ENCODE measurements around the gene DMXL2. TPM values are rescaled to one million over a fixed set of nuclear protein-coding genes. Genes with fewer than 3 reads are reported as not detected.

DMXL2 gene
- total and polyA plus RNA-seq, 9 of the 15 experiments (the other 6 are each of a cell fraction or from before 2014, with no cell fraction given), result 9.3 to 57.7 (median 30.7) TPM

DNA sequence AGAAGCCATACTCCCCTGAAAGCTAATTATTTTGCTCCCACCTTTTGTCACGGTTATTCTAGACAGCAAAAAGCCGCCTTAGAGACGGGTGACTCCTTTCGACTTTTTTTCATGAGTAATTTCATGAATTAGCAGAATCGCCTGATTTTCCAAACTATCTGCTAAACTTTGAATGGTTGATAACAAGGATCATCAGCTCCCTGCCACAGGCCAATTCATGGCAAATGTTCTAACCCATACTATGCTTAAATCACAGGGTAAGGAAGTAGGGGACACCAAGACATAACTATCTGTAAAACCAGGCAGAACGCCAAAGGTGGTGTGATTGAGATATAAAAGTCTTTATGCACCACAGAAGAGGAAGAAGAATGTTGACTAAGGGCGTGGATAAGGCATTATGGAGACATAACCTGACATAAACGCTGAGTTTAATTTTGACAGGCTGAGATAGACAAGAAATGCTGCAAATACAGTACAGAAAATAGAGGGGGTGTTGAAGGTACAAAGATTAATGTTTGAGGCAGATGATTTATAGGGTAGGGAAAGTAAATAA, 891 bp upstream of the DMXL2 start (continued):
- TF ChIP-seq, protein P1, sequence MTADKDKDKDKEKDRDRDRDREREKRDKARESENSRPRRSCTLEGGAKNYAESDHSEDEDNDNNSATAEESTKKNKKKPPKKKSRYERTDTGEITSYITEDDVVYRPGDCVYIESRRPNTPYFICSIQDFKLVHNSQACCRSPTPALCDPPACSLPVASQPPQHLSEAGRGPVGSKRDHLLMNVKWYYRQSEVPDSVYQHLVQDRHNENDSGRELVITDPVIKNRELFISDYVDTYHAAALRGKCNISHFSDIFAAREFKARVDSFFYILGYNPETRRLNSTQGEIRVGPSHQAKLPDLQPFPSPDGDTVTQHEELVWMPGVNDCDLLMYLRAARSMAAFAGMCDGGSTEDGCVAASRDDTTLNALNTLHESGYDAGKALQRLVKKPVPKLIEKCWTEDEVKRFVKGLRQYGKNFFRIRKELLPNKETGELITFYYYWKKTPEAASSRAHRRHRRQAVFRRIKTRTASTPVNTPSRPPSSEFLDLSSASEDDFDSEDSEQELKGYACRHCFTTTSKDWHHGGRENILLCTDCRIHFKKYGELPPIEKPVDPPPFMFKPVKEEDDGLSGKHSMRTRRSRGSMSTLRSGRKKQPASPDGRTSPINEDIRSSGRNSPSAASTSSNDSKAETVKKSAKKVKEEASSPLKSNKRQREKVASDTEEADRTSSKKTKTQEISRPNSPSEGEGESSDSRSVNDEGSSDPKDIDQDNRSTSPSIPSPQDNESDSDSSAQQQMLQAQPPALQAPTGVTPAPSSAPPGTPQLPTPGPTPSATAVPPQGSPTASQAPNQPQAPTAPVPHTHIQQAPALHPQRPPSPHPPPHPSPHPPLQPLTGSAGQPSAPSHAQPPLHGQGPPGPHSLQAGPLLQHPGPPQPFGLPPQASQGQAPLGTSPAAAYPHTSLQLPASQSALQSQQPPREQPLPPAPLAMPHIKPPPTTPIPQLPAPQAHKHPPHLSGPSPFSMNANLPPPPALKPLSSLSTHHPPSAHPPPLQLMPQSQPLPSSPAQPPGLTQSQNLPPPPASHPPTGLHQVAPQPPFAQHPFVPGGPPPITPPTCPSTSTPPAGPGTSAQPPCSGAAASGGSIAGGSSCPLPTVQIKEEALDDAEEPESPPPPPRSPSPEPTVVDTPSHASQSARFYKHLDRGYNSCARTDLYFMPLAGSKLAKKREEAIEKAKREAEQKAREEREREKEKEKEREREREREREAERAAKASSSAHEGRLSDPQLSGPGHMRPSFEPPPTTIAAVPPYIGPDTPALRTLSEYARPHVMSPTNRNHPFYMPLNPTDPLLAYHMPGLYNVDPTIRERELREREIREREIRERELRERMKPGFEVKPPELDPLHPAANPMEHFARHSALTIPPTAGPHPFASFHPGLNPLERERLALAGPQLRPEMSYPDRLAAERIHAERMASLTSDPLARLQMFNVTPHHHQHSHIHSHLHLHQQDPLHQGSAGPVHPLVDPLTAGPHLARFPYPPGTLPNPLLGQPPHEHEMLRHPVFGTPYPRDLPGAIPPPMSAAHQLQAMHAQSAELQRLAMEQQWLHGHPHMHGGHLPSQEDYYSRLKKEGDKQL (CRISPR knock-in tag; IDR thresholded peaks at IDR 0.05; ENCODE audit: borderline replicate concordance), result no peak
- peak; percentile 75; the same call in 1 of the 2 replicates for TF ChIP-seq BACH1 (tag; IDR thresholded peaks at IDR 0.05)
- TF ChIP-seq TAL1 (IDR thresholded peaks at IDR 0.05), result peak; percentile 66
- TF ChIP-seq JUND (IDR thresholded peaks at IDR 0.05; ENCODE audit: borderline replicate concordance, low read depth, low read length), result no peak
- peak; percentile 49; the same call in 1 of the 3 replicates for TF ChIP-seq JUND (tag; IDR thresholded peaks at IDR 0.05; ENCODE audit: borderline replicate concordance, low read depth, low read length)
- TF ChIP-seq, protein P2, sequence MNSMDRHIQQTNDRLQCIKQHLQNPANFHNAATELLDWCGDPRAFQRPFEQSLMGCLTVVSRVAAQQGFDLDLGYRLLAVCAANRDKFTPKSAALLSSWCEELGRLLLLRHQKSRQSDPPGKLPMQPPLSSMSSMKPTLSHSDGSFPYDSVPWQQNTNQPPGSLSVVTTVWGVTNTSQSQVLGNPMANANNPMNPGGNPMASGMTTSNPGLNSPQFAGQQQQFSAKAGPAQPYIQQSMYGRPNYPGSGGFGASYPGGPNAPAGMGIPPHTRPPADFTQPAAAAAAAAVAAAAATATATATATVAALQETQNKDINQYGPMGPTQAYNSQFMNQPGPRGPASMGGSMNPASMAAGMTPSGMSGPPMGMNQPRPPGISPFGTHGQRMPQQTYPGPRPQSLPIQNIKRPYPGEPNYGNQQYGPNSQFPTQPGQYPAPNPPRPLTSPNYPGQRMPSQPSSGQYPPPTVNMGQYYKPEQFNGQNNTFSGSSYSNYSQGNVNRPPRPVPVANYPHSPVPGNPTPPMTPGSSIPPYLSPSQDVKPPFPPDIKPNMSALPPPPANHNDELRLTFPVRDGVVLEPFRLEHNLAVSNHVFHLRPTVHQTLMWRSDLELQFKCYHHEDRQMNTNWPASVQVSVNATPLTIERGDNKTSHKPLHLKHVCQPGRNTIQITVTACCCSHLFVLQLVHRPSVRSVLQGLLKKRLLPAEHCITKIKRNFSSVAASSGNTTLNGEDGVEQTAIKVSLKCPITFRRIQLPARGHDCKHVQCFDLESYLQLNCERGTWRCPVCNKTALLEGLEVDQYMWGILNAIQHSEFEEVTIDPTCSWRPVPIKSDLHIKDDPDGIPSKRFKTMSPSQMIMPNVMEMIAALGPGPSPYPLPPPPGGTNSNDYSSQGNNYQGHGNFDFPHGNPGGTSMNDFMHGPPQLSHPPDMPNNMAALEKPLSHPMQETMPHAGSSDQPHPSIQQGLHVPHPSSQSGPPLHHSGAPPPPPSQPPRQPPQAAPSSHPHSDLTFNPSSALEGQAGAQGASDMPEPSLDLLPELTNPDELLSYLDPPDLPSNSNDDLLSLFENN (IDR thresholded peaks at IDR 0.05; ENCODE audit: low read depth in 2 of 2, low read length in 2 of 2), result no peak
- TF ChIP-seq, protein P3, sequence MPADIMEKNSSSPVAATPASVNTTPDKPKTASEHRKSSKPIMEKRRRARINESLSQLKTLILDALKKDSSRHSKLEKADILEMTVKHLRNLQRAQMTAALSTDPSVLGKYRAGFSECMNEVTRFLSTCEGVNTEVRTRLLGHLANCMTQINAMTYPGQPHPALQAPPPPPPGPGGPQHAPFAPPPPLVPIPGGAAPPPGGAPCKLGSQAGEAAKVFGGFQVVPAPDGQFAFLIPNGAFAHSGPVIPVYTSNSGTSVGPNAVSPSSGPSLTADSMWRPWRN (IDR thresholded peaks at IDR 0.05; ENCODE audit: low read depth), result peak; percentile 84
- no peak for TF ChIP-seq SREBF1 (IDR thresholded peaks at IDR 0.05; ENCODE audit: borderline replicate concordance, low read depth, low read length)
- TF ChIP-seq, protein P4, sequence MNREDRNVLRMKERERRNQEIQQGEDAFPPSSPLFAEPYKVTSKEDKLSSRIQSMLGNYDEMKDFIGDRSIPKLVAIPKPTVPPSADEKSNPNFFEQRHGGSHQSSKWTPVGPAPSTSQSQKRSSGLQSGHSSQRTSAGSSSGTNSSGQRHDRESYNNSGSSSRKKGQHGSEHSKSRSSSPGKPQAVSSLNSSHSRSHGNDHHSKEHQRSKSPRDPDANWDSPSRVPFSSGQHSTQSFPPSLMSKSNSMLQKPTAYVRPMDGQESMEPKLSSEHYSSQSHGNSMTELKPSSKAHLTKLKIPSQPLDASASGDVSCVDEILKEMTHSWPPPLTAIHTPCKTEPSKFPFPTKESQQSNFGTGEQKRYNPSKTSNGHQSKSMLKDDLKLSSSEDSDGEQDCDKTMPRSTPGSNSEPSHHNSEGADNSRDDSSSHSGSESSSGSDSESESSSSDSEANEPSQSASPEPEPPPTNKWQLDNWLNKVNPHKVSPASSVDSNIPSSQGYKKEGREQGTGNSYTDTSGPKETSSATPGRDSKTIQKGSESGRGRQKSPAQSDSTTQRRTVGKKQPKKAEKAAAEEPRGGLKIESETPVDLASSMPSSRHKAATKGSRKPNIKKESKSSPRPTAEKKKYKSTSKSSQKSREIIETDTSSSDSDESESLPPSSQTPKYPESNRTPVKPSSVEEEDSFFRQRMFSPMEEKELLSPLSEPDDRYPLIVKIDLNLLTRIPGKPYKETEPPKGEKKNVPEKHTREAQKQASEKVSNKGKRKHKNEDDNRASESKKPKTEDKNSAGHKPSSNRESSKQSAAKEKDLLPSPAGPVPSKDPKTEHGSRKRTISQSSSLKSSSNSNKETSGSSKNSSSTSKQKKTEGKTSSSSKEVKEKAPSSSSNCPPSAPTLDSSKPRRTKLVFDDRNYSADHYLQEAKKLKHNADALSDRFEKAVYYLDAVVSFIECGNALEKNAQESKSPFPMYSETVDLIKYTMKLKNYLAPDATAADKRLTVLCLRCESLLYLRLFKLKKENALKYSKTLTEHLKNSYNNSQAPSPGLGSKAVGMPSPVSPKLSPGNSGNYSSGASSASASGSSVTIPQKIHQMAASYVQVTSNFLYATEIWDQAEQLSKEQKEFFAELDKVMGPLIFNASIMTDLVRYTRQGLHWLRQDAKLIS (CRISPR knock-in tag; IDR thresholded peaks at IDR 0.05), result no peak
